Brain microvascular endothelial cell (primary cell): Measurements from ENCODE around the gene KDM5A.

Experiments used
- DNase-seq: peaks from one replicate; pipeline ENCODE4 v3.0.0-alpha.2; 2020
- H3K27ac ChIP-seq: fragments of 250-450 bp; sonication (Bioruptor Pico); 2 replicates; pipeline ENCODE4 v1.5.1; 2020; ENCODE audit warnings: mild to moderate bottlenecking, moderate library complexity
- H3K27me3 ChIP-seq: fragments of 250-450 bp; sonication (Bioruptor Pico); replicated peaks from 2 replicates; pipeline ENCODE4 v1.5.1; 2020; ENCODE audit warnings: mild to moderate bottlenecking
- H3K36me3 ChIP-seq: fragments of 250-450 bp; sonication (Bioruptor Pico); replicated peaks from 2 replicates; pipeline ENCODE4 v1.5.1; 2020; ENCODE audit warnings: mild to moderate bottlenecking
- H3K4me3 ChIP-seq: 2 replicates; pipeline ENCODE4 v1.5.1; 2011; ENCODE audit warnings: low read depth, mild to moderate bottlenecking, control low read depth, low read length, moderate library complexity
- in situ Hi-C: cut with HindIII; loops from 2 replicates; pipeline ENCODE4 v1.10.0; 2017; ENCODE audit warnings: low sequenced_read_pairs, low pct_ligation_motif_present
- TF ChIP-seq, protein P1 (sequence below): IDR thresholded peaks from 2 replicates; pipeline ENCODE4 v1.5.1; 2011; ENCODE audit warnings: low read depth, mild to moderate bottlenecking, moderate library complexity, low read length, control low read depth, inconsistent platforms; ENCODE audit errors: missing control alignments

The KDM5A gene

DNA sequence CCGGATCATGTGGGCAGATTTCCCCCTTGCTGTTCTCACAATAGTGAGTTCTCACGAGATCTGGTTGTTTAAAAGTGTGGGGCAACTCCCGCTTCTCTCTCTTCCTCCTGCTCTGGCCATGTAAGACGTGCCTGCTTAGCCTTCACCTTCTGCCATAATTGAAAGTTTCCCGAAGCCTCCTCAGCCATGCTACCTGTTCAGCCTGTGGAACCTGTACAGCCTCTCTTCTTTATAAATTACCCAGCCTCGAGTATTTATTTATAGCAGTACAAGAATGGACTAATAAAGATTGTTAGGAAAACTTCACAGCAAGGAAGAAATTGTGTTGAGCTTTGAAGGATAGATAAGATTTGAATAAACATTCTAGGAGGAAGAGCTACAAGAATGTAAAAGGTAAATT is 52.1 kb downstream of the KDM5A start:
- Histone ChIP-seq H3K36me3 (peaks cover 25% of the 10 kb centered on the region), H3K4me3 (no peak overlapping the region), H3K27ac (no peak overlapping the region), H3K27me3 (no peaks in the 10 kb centered on the region)
- in situ Hi-C loops, result no loop called here
- DNase-seq, result no peak
- TF ChIP-seq, protein P1, sequence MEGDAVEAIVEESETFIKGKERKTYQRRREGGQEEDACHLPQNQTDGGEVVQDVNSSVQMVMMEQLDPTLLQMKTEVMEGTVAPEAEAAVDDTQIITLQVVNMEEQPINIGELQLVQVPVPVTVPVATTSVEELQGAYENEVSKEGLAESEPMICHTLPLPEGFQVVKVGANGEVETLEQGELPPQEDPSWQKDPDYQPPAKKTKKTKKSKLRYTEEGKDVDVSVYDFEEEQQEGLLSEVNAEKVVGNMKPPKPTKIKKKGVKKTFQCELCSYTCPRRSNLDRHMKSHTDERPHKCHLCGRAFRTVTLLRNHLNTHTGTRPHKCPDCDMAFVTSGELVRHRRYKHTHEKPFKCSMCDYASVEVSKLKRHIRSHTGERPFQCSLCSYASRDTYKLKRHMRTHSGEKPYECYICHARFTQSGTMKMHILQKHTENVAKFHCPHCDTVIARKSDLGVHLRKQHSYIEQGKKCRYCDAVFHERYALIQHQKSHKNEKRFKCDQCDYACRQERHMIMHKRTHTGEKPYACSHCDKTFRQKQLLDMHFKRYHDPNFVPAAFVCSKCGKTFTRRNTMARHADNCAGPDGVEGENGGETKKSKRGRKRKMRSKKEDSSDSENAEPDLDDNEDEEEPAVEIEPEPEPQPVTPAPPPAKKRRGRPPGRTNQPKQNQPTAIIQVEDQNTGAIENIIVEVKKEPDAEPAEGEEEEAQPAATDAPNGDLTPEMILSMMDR, result no peak

DNA sequence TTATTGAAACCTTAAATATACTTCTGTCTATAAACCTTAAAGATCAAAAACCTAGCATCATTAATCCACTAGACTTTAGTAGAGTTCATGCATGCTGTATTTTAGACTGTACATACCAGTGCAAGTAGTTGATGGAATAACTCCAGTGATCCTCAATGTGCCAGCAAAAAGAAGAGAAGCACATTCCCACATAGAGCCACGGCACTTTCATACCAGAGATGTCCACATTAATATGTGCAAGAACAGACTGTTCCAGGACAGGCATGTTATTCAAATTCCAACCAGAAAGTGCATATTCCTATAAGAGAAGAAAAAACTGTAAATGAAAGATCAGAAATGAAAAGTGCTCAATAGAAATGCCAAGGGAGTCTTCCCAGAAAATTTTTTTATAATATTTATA is 55.0 kb downstream of the KDM5A start:
- in situ Hi-C loops, result no loop called here
- Histone ChIP-seq H3K4me3 (no peak overlapping the region), H3K36me3 (peaks cover 29% of the 10 kb centered on the region), H3K27me3 (no peaks in the 10 kb centered on the region), H3K27ac (no peak overlapping the region)
- DNase-seq, result no peak
- TF ChIP-seq, protein P1, result no peak

DNA sequence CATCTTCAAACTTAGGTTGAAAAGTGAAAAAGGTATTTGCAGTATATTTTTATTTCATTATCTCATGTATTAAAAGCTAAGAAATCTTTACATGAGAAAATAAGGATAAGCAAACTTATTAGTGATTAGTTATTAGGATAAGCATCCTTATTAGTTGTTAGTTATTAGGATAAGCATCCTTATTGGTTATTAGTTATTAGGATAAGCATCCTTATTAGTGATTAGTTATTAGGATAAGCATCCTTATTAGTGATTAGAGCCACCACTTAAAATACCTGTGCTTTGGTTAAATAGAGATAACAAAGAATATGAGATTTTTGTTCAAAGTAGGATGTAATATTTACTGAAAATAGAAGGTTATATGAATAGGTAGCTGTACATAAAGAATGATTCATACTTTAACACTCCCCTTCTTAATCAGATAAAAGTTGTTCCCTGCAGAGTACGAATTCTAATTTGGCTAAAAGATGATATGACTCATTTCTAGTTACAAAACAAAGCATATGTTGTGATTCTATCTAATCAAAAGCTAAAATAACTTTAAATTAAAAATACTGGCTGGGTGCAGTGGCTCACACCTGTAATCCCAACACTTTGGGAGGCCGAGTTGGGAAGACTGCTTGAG is 56.4 kb downstream of the KDM5A start:
- Histone ChIP-seq H3K27me3 (no peaks in the 10 kb centered on the region), H3K27ac (no peak overlapping the region), H3K36me3 (peaks cover 28% of the 10 kb centered on the region), H3K4me3 (no peak overlapping the region)
- in situ Hi-C loops, result no loop called here
- TF ChIP-seq, protein P1, result no peak
- DNase-seq, result no peak

DNA sequence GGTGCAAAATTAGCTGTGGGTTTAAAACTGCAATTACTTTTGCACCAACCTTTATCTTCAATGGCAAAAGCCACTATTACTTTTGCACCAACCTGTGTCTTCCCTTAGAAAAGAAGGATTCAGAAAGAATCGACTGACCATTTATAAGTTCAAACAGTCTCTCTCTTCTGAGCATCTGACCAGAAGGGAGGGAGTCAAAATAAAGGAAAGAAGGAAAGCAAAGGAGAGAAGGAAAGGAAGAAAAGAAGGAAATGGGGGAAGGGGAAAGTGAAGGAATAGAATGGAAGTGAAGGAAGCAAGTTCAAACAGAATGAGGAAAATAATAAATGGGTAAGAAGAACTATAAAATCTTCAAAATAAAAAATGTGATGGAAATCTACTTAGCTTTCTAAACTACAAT is 57.8 kb downstream of the KDM5A start:
- Histone ChIP-seq H3K36me3 (peaks cover 24% of the 10 kb centered on the region), H3K4me3 (no peak overlapping the region)

DNA sequence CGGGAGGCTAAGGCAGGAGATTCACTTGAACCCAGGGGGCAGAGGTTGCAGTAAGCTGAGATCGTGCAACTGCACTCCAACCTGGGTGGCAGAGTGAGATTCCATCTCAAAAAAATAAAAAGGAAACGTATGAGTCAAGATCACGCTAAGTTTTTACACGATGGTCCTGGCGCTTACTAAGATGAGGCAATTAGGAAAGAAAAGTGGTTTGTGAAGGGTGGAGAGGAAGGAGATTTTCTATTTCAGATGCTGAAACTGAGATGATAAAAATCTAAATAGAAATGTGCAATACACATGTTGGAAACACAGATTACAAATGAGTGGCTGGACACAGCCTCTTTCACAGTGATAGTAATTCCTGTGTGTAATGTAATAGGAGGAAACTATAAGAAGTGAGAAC is 63.2 kb downstream of the KDM5A start:
- Histone ChIP-seq H3K27ac (no peak overlapping the region), H3K36me3 (peaks cover 36% of the 10 kb centered on the region)
- in situ Hi-C loops, result no loop called here

More for the DNA sequence above, 57.8 kb downstream of the KDM5A start:
- Histone ChIP-seq H3K27me3 (no peaks in the 10 kb centered on the region), H3K27ac (no peak overlapping the region)
- TF ChIP-seq, protein P1, result no peak
- in situ Hi-C loops, result no loop called here
- no peak for DNase-seq

More for the DNA sequence above, 63.2 kb downstream of the KDM5A start:
- Histone ChIP-seq H3K4me3 (no peak overlapping the region), H3K27me3 (no peaks in the 10 kb centered on the region)
- DNase-seq, result no peak
- TF ChIP-seq, protein P1, result no peak
